GM23338 (cell line): ENCODE data around the gene NLK. TPM values are rescaled to one million over a fixed set of nuclear protein-coding genes. Genes with fewer than 3 reads are reported as not detected.

Source experiments
- ATAC-seq: fragments of 200-7000 bp; cut with Tn5 transposase; 3 replicates; pipeline ENCODE4 v1.9.1; 2020
- DNase-seq: peaks from one replicate; pipeline ENCODE4 v3.0.0-alpha.2; 2015; ENCODE audit warnings: low spot score
- H2AFZ ChIP-seq: fragments of 200-600 bp; sonication (generic); 2 replicates; pipeline ENCODE4 v1.8.0; 2016; ENCODE audit warnings: antibody characterized with exemption, mild to moderate bottlenecking, moderate library complexity
- H3F3A ChIP-seq: fragments of 200-600 bp; sonication (generic); replicated peaks from 2 replicates; pipeline ENCODE4 v1.8.0; 2017; ENCODE audit warnings: antibody characterized with exemption, mixed run types, low read depth
- H3K27ac ChIP-seq: fragments of 200-600 bp; sonication (generic); 2 replicates; pipeline ENCODE4 v1.6.1; 2016; ENCODE audit warnings: low read depth
- H3K27me3 ChIP-seq: fragments of 200-600 bp; sonication (generic); 2 replicates; pipeline ENCODE4 v1.8.0; 2016; ENCODE audit warnings: mild to moderate bottlenecking, mixed run types, moderate library complexity; ENCODE audit not compliant: insufficient read depth
- H3K36me3 ChIP-seq: fragments of 200-600 bp; sonication (generic); 2 replicates; pipeline ENCODE4 v1.8.0; 2016; ENCODE audit warnings: mild to moderate bottlenecking; ENCODE audit not compliant: insufficient read depth
- H3K4me1 ChIP-seq: fragments of 200-600 bp; sonication (generic); 2 replicates; pipeline ENCODE4 v1.8.0; 2016; ENCODE audit warnings: mild to moderate bottlenecking, moderate library complexity; ENCODE audit not compliant: insufficient read depth
- H3K4me2 ChIP-seq: fragments of 200-600 bp; sonication (generic); 2 replicates; pipeline ENCODE4 v1.7.1; 2017; ENCODE audit warnings: mixed run types
- H3K4me3 ChIP-seq: fragments of 200-600 bp; sonication (generic); 2 replicates; pipeline ENCODE4 v1.6.1; 2016; ENCODE audit warnings: mixed run types
- H3K79me2 ChIP-seq: fragments of 200-600 bp; sonication (generic); replicated peaks from 2 replicates; pipeline ENCODE4 v1.8.0; 2017; ENCODE audit warnings: mild to moderate bottlenecking; ENCODE audit not compliant: insufficient read depth
- H3K9me2 ChIP-seq: fragments of 200-600 bp; sonication (generic); 2 replicates; pipeline ENCODE4 v1.8.0; 2017; ENCODE audit not compliant: insufficient read depth
- H4K20me1 ChIP-seq: fragments of 200-600 bp; sonication (generic); replicated peaks from 2 replicates; pipeline ENCODE4 v1.8.0; 2017; ENCODE audit warnings: mild to moderate bottlenecking; ENCODE audit not compliant: insufficient read depth
- H3K27ac Mint-ChIP-seq: 2 replicates; pipeline ENCODE4 v1.8.0; 2020; ENCODE audit warnings: inconsistent platforms, mild to moderate bottlenecking, moderate library complexity, mixed read lengths
- H3K27me3 Mint-ChIP-seq: 3 replicates; pipeline ENCODE4 v1.8.0; 2022; ENCODE audit warnings: low read depth, mild to moderate bottlenecking, moderate library complexity, mixed read lengths, inconsistent platforms; ENCODE audit not compliant: insufficient read depth, poor library complexity
- H3K36me3 Mint-ChIP-seq: 3 replicates; pipeline ENCODE4 v1.8.0; 2021; ENCODE audit warnings: low read depth, mild to moderate bottlenecking, inconsistent platforms, moderate library complexity, mixed read lengths
- H3K4me1 Mint-ChIP-seq: 3 replicates; pipeline ENCODE4 v1.8.0; 2020; ENCODE audit warnings: mild to moderate bottlenecking, inconsistent platforms, mixed read lengths
- H3K4me3 Mint-ChIP-seq: 3 replicates; pipeline ENCODE4 v1.8.0; 2021; ENCODE audit warnings: moderate library complexity, mild to moderate bottlenecking, inconsistent platforms, mixed read lengths
- H3K9me3 Mint-ChIP-seq: 3 replicates; pipeline ENCODE4 v1.8.0; 2020; ENCODE audit warnings: moderate library complexity, mild to moderate bottlenecking, inconsistent platforms, mixed read lengths
- EZH2 ChIP-seq: fragments of 200-600 bp; sonication (generic); IDR thresholded peaks from one replicate; pipeline ENCODE4 v1.8.0; 2017; ENCODE audit warnings: antibody characterized with exemption, mild to moderate bottlenecking, low read depth; ENCODE audit not compliant: unreplicated experiment
- EZH2phosphoT487 ChIP-seq: fragments of 200-600 bp; sonication (generic); IDR thresholded peaks from one replicate; pipeline ENCODE4 v1.8.1; 2018; ENCODE audit warnings: antibody characterized with exemption; ENCODE audit not compliant: unreplicated experiment
- JUNB ChIP-seq: IDR thresholded peaks from one replicate; pipeline ENCODE4 v1.6.1; 2016; ENCODE audit warnings: antibody characterized with exemption; ENCODE audit not compliant: unreplicated experiment
- NANOG ChIP-seq: IDR thresholded peaks from 2 replicates; pipeline ENCODE4 v1.6.1; 2016; ENCODE audit warnings: antibody characterized with exemption, borderline replicate concordance
- POLR2AphosphoS5 ChIP-seq: IDR thresholded peaks from 2 replicates; pipeline ENCODE4 v1.6.1; 2016; ENCODE audit warnings: antibody characterized with exemption, low read depth
- STAT1 ChIP-seq: IDR thresholded peaks from one replicate; pipeline ENCODE4 v1.6.1; 2016; ENCODE audit warnings: antibody characterized with exemption; ENCODE audit not compliant: unreplicated experiment
- ZNF114 ChIP-seq: fragments of 250-450 bp; sonication (Bioruptor Pico); IDR thresholded peaks from 2 replicates; pipeline ENCODE4 v1.5.0; 2020; ENCODE audit warnings: mild to moderate bottlenecking, moderate library complexity
- polyA plus RNA-seq: library from polyadenylated mRNA; unstranded; fragments of >200 nt; fragmentation: Nextera tagmentation; extraction: Ambion mirVana; gene quantifications from 2 replicates; pipeline ENCODE4 v1.2.1, GENCODE V29; 2016
- total RNA-seq: library from RNA; depleted of rRNA; stranded (reverse); fragments of >200 nt; shearing (Covaris generic); gene quantifications from 2 replicates; pipeline ENCODE4 v1.2.3, GENCODE V29; 2014
- TF ChIP-seq, protein P1 (sequence below): fragments of 250-450 bp; sonication (Bioruptor Pico); IDR thresholded peaks from 2 replicates; pipeline ENCODE4 v1.5.0; 2020; ENCODE audit warnings: mild to moderate bottlenecking, moderate library complexity
- TF ChIP-seq, protein P2 (sequence below), 2 experiments: fragments of 200-600 bp in 1 of 2; sonication (generic) in 1 of 2; conservative IDR thresholded peaks; 2 replicates each; pipeline versions ENCODE4 v1.5.1 to v1.6.1; 2016 to 2017; ENCODE audit warnings: antibody characterized with exemption in 2 of 2, low read depth in 2 of 2, mild to moderate bottlenecking in 2 of 2, moderate library complexity in 1 of 2
- TF ChIP-seq, protein P3 (sequence below): IDR thresholded peaks from one replicate; pipeline ENCODE4 v1.6.1; 2018; ENCODE audit warnings: antibody characterized with exemption; ENCODE audit not compliant: unreplicated experiment
- TF ChIP-seq, protein P4 (sequence below): IDR thresholded peaks from 2 replicates; pipeline ENCODE4 v1.6.1; 2016; ENCODE audit warnings: antibody characterized with exemption

The NLK gene
- total and polyA plus RNA-seq, 2 experiments from 2014 or later, result 34.7 to 78.5 TPM

DNA sequence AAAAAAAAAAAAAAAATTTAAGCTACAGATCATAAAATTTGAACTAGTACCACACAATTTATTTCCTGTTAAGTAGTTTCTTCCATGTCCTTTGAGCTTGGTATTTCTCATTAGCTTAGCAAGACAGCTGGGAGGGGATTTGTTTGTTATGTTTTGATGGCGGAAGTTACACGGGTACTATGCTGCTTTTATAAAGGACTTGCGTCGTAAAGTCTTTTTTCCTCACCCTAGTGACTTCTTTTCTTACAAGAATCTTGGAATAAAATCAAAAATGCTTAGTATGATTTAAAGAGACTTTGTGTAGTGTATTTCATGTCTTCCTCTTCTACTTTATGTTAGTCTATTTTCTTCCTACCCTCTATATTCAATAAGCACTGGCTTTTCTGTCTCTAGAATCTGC, 89.1 kb downstream of the NLK start:
- H3F3A ChIP-seq, result no peaks in the 10 kb centered on the region
- H4K20me1 ChIP-seq, result peaks cover 4% of the 10 kb centered on the region; the same call in 1 of the 2 replicates
- H2AFZ ChIP-seq, result no peak overlapping the region
- ATAC-seq, result no peak
- H3K36me3 Mint-ChIP-seq, result peaks cover 28% of the 10 kb centered on the region
- no peaks in the 10 kb centered on the region for H3K9me2 ChIP-seq
- H3K27ac ChIP-seq, result no peak overlapping the region
- H3K9me3 Mint-ChIP-seq, result no peaks in the 10 kb centered on the region
- H3K4me3 ChIP-seq, result no peak overlapping the region
- H3K4me1 ChIP-seq, result no peaks in the 10 kb centered on the region
- TF ChIP-seq, protein P1, sequence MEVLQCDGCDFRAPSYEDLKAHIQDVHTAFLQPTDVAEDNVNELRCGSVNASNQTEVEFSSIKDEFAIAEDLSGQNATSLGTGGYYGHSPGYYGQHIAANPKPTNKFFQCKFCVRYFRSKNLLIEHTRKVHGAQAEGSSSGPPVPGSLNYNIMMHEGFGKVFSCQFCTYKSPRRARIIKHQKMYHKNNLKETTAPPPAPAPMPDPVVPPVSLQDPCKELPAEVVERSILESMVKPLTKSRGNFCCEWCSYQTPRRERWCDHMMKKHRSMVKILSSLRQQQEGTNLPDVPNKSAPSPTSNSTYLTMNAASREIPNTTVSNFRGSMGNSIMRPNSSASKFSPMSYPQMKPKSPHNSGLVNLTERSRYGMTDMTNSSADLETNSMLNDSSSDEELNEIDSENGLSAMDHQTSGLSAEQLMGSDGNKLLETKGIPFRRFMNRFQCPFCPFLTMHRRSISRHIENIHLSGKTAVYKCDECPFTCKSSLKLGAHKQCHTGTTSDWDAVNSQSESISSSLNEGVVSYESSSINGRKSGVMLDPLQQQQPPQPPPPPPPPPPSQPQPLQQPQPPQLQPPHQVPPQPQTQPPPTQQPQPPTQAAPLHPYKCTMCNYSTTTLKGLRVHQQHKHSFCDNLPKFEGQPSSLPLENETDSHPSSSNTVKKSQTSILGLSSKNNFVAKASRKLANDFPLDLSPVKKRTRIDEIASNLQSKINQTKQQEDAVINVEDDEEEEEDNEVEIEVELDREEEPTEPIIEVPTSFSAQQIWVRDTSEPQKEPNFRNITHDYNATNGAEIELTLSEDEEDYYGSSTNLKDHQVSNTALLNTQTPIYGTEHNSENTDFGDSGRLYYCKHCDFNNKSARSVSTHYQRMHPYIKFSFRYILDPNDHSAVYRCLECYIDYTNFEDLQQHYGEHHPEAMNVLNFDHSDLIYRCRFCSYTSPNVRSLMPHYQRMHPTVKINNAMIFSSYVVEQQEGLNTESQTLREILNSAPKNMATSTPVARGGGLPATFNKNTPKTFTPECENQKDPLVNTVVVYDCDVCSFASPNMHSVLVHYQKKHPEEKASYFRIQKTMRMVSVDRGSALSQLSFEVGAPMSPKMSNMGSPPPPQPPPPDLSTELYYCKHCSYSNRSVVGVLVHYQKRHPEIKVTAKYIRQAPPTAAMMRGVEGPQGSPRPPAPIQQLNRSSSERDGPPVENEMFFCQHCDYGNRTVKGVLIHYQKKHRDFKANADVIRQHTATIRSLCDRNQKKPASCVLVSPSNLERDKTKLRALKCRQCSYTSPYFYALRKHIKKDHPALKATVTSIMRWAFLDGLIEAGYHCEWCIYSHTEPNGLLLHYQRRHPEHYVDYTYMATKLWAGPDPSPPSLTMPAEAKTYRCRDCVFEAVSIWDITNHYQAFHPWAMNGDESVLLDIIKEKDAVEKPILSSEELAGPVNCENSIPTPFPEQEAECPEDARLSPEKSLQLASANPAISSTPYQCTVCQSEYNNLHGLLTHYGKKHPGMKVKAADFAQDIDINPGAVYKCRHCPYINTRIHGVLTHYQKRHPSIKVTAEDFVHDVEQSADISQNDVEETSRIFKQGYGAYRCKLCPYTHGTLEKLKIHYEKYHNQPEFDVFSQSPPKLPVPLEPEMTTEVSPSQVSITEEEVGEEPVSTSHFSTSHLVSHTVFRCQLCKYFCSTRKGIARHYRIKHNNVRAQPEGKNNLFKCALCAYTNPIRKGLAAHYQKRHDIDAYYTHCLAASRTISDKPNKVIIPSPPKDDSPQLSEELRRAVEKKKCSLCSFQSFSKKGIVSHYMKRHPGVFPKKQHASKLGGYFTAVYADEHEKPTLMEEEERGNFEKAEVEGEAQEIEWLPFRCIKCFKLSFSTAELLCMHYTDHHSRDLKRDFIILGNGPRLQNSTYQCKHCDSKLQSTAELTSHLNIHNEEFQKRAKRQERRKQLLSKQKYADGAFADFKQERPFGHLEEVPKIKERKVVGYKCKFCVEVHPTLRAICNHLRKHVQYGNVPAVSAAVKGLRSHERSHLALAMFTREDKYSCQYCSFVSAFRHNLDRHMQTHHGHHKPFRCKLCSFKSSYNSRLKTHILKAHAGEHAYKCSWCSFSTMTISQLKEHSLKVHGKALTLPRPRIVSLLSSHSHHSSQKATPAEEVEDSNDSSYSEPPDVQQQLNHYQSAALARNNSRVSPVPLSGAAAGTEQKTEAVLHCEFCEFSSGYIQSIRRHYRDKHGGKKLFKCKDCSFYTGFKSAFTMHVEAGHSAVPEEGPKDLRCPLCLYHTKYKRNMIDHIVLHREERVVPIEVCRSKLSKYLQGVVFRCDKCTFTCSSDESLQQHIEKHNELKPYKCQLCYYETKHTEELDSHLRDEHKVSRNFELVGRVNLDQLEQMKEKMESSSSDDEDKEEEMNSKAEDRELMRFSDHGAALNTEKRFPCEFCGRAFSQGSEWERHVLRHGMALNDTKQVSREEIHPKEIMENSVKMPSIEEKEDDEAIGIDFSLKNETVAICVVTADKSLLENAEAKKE (CRISPR knock-in tag), result no peak
- TF ChIP-seq, protein P2, sequence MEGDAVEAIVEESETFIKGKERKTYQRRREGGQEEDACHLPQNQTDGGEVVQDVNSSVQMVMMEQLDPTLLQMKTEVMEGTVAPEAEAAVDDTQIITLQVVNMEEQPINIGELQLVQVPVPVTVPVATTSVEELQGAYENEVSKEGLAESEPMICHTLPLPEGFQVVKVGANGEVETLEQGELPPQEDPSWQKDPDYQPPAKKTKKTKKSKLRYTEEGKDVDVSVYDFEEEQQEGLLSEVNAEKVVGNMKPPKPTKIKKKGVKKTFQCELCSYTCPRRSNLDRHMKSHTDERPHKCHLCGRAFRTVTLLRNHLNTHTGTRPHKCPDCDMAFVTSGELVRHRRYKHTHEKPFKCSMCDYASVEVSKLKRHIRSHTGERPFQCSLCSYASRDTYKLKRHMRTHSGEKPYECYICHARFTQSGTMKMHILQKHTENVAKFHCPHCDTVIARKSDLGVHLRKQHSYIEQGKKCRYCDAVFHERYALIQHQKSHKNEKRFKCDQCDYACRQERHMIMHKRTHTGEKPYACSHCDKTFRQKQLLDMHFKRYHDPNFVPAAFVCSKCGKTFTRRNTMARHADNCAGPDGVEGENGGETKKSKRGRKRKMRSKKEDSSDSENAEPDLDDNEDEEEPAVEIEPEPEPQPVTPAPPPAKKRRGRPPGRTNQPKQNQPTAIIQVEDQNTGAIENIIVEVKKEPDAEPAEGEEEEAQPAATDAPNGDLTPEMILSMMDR (conservative IDR thresholded peaks at IDR 0.05; ENCODE audit: low read depth in 2 of 2), result no peak
- TF ChIP-seq JUNB (no peak), EZH2 (no peak), POLR2AphosphoS5 (no peak), EZH2phosphoT487 (no peak), STAT1 (no peak), NANOG (no peak), ZNF114 (CRISPR knock-in tag) (no peak)
- TF ChIP-seq, protein P3, sequence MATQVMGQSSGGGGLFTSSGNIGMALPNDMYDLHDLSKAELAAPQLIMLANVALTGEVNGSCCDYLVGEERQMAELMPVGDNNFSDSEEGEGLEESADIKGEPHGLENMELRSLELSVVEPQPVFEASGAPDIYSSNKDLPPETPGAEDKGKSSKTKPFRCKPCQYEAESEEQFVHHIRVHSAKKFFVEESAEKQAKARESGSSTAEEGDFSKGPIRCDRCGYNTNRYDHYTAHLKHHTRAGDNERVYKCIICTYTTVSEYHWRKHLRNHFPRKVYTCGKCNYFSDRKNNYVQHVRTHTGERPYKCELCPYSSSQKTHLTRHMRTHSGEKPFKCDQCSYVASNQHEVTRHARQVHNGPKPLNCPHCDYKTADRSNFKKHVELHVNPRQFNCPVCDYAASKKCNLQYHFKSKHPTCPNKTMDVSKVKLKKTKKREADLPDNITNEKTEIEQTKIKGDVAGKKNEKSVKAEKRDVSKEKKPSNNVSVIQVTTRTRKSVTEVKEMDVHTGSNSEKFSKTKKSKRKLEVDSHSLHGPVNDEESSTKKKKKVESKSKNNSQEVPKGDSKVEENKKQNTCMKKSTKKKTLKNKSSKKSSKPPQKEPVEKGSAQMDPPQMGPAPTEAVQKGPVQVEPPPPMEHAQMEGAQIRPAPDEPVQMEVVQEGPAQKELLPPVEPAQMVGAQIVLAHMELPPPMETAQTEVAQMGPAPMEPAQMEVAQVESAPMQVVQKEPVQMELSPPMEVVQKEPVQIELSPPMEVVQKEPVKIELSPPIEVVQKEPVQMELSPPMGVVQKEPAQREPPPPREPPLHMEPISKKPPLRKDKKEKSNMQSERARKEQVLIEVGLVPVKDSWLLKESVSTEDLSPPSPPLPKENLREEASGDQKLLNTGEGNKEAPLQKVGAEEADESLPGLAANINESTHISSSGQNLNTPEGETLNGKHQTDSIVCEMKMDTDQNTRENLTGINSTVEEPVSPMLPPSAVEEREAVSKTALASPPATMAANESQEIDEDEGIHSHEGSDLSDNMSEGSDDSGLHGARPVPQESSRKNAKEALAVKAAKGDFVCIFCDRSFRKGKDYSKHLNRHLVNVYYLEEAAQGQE, result no peak
- TF ChIP-seq, protein P4, sequence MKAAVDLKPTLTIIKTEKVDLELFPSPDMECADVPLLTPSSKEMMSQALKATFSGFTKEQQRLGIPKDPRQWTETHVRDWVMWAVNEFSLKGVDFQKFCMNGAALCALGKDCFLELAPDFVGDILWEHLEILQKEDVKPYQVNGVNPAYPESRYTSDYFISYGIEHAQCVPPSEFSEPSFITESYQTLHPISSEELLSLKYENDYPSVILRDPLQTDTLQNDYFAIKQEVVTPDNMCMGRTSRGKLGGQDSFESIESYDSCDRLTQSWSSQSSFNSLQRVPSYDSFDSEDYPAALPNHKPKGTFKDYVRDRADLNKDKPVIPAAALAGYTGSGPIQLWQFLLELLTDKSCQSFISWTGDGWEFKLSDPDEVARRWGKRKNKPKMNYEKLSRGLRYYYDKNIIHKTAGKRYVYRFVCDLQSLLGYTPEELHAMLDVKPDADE, result no peak
- peaks cover 4% of the 10 kb centered on the region; the same call in 1 of the 2 replicates for H3K36me3 ChIP-seq
- H3K4me2 ChIP-seq, result no peak overlapping the region
- H3K79me2 ChIP-seq, result no peaks in the 10 kb centered on the region
- no peak overlapping the region for H3K4me3 Mint-ChIP-seq
- H3K27me3 ChIP-seq, result no peaks in the 10 kb centered on the region
- H3K27ac Mint-ChIP-seq, result no peak overlapping the region
- no peaks in the 10 kb centered on the region for H3K27me3 Mint-ChIP-seq
- DNase-seq, result no peak
- H3K4me1 Mint-ChIP-seq, result no peaks in the 10 kb centered on the region
